ENCODE data around the gene MSANTD1. TPM values are rescaled to one million over a fixed set of nuclear protein-coding genes. Genes with fewer than 3 reads are reported as not detected.

Gene MSANTD1
- total and polyA plus RNA-seq, 2 of the 8 experiments (the other 6 are each of a cell fraction or from before 2014, with no cell fraction given), result 0.23 to 0.45 TPM

DNA sequence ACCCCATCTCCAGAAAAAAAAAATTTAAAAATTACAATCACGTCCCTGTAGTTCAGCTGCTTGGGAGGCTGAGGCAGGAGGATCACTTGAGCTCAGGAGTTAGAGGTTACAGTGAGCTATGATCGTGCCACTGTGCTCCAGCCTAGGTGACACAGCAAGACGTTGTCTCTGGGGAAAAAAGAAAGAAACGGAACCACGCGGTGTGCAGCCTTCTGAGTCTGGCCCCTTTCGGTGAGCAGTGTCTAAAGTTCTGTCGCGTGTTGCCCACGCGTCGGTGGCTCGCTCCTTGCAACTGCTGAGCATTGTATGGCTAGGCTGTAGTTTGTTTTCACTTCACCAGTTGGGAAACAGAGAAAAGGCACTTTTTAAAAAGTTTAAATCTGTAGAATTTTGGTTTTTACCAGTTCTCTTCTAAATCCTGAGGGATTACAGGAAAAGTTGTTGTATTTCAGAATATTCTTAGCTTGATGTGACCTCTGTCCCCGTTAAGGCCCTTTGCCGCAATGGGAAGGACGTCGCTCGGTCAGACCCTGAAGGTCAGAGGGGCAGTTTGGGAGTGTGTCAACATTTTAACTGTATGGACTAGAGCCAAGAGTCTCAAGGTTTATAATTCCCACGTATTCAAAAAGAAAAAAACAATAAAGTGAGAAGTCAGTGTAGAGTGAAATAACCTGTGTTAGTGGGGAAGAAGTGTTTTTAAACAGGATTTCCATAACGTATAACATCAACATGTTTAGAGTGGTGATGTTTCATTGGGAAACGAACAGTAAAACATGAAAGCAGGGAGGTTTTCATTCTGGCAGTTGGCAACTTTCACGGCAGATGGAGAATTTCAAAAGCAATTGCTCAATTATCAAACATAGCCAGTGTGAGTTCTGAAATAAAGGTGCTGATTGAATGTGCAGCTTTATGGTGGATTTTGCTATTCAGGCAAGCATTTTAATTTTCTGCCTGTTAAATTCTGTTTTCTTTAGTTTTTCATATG lies 45.8 kb upstream of the MSANTD1 start:
- H3K79me1 ChIP-seq (ENCODE audit: low read depth, low read length), result no peaks in the 10 kb centered on the region
- no peak overlapping the region for H3K14ac ChIP-seq (ENCODE audit: insufficient read length)
- POLR2A ChIA-PET (ENCODE audit: partially characterized antibody), result no interaction called here
- no peak overlapping the region for H4K91ac ChIP-seq (replicated peaks; ENCODE audit: insufficient read length, low read length)
- H4K5ac ChIP-seq (ENCODE audit: insufficient read length, low read depth, low read length), result no peak overlapping the region
- no peak overlapping the region for H2BK12ac ChIP-seq (ENCODE audit: low read depth, low read length)
- H4K20me1 ChIP-seq (replicated peaks in 1 of 2; ENCODE audit: control insufficient read depth in 1 of 2, insufficient read depth in 2 of 2, low read length in 2 of 2), result peaks cover 0 to 6% of the 10 kb centered on the region in 2 experiments
- H3K4me3 ChIP-seq (ENCODE audit: extremely low read depth in 1 of 4, insufficient read depth in 2 of 4, low read depth in 3 of 4, low read length in 4 of 4), result no peak overlapping the region
- H3K79me2 ChIP-seq (ENCODE audit: control insufficient read depth in 1 of 2, insufficient read depth in 2 of 2, low read length in 2 of 2), result no peaks in the 10 kb centered on the region
- no peaks in the 10 kb centered on the region for H3K23me2 ChIP-seq (ENCODE audit: low read depth, low read length)
- H2BK15ac ChIP-seq (ENCODE audit: low read length), result no peak overlapping the region
- H3K27ac ChIP-seq (ENCODE audit: low read depth, low read length), result no peak overlapping the region
- H3K4me1 ChIP-seq (replicated peaks in 1 of 4; ENCODE audit: control insufficient read depth in 3 of 4, insufficient read depth in 4 of 4, low read length in 3 of 4), result no peaks in the 10 kb centered on the region
- no peak overlapping the region for H2BK20ac ChIP-seq (ENCODE audit: low read length)
- no peak overlapping the region for H3K4ac ChIP-seq (replicated peaks; ENCODE audit: insufficient read length, low read depth, low read length)
- H3K9ac ChIP-seq (replicated peaks in 1 of 4; ENCODE audit: extremely low read depth in 1 of 4, low read depth in 3 of 4, low read length in 3 of 4), result no peak overlapping the region
- no peak overlapping the region for H3K4me2 ChIP-seq (ENCODE audit: insufficient read depth in 1 of 2, low read depth in 2 of 2, low read length in 2 of 2)
- H2AFZ ChIP-seq (ENCODE audit: low read length), result no peak overlapping the region
- no peak overlapping the region for H3K18ac ChIP-seq (ENCODE audit: extremely low read depth, low read length)
- H2AK5ac ChIP-seq (ENCODE audit: low read depth, low read length), result no peak overlapping the region
- H4K8ac ChIP-seq (ENCODE audit: extremely low read depth, insufficient read depth, low read length), result no peak overlapping the region
- 89% methylated on average over 22 of the region's 22 CpGs; no CpG with 5 or more reads in 1 of the 2 experiments for WGBS, 2 experiments (ENCODE audit: extremely low coverage in 1 of 2, insufficient coverage in 1 of 2, insufficient read length in 1 of 2, insufficient replicate concordance in 2 of 2, low coverage in 1 of 2, low lambda C conversion rate in 2 of 2, missing lambda C conversion rate in 1 of 2)
- no peak overlapping the region for H2BK5ac ChIP-seq (ENCODE audit: low read depth, low read length)
- H3K27me3 ChIP-seq (replicated peaks in 1 of 4; ENCODE audit: control insufficient read depth in 3 of 4, extremely low read depth in 1 of 4, insufficient read depth in 3 of 4, low read length in 3 of 4), result no peaks in the 10 kb centered on the region
- no peak overlapping the region for H2BK120ac ChIP-seq (replicated peaks; ENCODE audit: low read depth, low read length)
- peaks cover 0 to 29% (median 11%) of the 10 kb centered on the region in 4 experiments; a peak in 6 of 8 replicates for H3K36me3 ChIP-seq (ENCODE audit: control insufficient read depth in 2 of 4, insufficient read depth in 4 of 4, low read length in 3 of 4)
- no peak for FAIRE-seq
- DNase-seq (ENCODE audit: low read depth in 1 of 2, low spot score in 2 of 2), result no peak
- CTCF ChIA-PET (ENCODE audit: partially characterized antibody), result interaction anchor here (0.7 to 1.6 kb wide), 2 partner anchors 54 to 194 kb away, joined by 3 read pairs; no protein-coding TSS in a partner anchor
- H3K56ac ChIP-seq (replicated peaks; ENCODE audit: insufficient read length, low read depth, low read length), result no peak overlapping the region
- H3K9me3 ChIP-seq (ENCODE audit: insufficient read depth in 2 of 2, low read depth in 1 of 2, low read length in 1 of 2), result no peaks in the 10 kb centered on the region
- no peak overlapping the region for H3K23ac ChIP-seq (ENCODE audit: insufficient read length)
- TF ChIP-seq KDM5A (IDR thresholded peaks at IDR 0.05; ENCODE audit: low read length) (no peak), EZH2 (IDR thresholded peaks at IDR 0.05; ENCODE audit: low read depth, low read length, severe bottlenecking) (no peak), KDM4A (IDR thresholded peaks at IDR 0.05; ENCODE audit: low read depth, low read length, severe bottlenecking) (no peak), BACH1 (IDR thresholded peaks at IDR 0.05; ENCODE audit: low read length) (no peak), BCL11A (IDR thresholded peaks at IDR 0.05; ENCODE audit: low read depth in 2 of 2, low read length in 2 of 2) (no peak), SIRT6 (IDR thresholded peaks at IDR 0.05; ENCODE audit: low read length) (no peak)
- TF ChIP-seq, protein P1, sequence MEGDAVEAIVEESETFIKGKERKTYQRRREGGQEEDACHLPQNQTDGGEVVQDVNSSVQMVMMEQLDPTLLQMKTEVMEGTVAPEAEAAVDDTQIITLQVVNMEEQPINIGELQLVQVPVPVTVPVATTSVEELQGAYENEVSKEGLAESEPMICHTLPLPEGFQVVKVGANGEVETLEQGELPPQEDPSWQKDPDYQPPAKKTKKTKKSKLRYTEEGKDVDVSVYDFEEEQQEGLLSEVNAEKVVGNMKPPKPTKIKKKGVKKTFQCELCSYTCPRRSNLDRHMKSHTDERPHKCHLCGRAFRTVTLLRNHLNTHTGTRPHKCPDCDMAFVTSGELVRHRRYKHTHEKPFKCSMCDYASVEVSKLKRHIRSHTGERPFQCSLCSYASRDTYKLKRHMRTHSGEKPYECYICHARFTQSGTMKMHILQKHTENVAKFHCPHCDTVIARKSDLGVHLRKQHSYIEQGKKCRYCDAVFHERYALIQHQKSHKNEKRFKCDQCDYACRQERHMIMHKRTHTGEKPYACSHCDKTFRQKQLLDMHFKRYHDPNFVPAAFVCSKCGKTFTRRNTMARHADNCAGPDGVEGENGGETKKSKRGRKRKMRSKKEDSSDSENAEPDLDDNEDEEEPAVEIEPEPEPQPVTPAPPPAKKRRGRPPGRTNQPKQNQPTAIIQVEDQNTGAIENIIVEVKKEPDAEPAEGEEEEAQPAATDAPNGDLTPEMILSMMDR (IDR thresholded peaks at IDR 0.05; ENCODE audit: control extremely low read depth in 1 of 3, insufficient read depth in 1 of 3, low read depth in 1 of 3, low read length in 3 of 3), result no peak
- TF ChIP-seq, protein P2, sequence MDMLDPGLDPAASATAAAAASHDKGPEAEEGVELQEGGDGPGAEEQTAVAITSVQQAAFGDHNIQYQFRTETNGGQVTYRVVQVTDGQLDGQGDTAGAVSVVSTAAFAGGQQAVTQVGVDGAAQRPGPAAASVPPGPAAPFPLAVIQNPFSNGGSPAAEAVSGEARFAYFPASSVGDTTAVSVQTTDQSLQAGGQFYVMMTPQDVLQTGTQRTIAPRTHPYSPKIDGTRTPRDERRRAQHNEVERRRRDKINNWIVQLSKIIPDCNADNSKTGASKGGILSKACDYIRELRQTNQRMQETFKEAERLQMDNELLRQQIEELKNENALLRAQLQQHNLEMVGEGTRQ (IDR thresholded peaks at IDR 0.05; ENCODE audit: low read length), result no peak

All from H1 (cell line).